SK-N-MC (cell line): Measurements from ENCODE around the gene HCAR2.
"Not testable (repeated sequence)": the region's sequence is repeated elsewhere in the genome, so short reads cannot be mapped to it uniquely, and the experiment has no call there.

Experiments used
- EZH2 ChIP-seq: fragments of 200-600 bp; sonication (generic); IDR thresholded peaks from one replicate; pipeline ENCODE4 v1.6.1; 2017; ENCODE audit warnings: antibody characterized with exemption
- FOXP2 ChIP-seq: optimal IDR thresholded peaks from 2 replicates; pipeline ENCODE3; 2011; ENCODE audit warnings: mild to moderate bottlenecking, moderate library complexity; ENCODE audit not compliant: insufficient read depth; ENCODE audit errors: extremely low read length, control extremely low read depth
- POLR2AphosphoS5 ChIP-seq: IDR thresholded peaks from 2 replicates; pipeline ENCODE4 v1.6.1; 2012; ENCODE audit warnings: mild to moderate bottlenecking, low read depth, low read length, borderline replicate concordance

DNA sequence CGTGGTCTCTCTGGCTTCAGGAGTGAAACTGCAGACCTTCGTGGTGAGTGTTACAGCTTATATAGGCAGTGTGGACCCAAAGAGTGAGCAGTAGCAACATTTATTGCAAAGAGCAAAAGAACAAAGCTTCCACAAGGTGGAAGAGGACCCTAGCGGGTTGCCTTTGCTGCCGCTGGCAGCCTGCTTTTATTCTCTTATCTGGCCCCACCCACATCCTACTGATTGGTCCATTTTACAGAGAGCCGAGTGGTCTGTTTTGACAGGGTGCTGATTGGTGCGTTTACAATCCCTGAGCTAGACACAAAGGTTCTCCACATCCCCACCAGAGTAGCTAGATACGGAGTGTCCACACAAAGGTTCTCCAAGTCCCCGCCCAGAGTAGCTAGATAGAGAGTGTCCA, 27.1 kb downstream of the HCAR2 start:
- TF ChIP-seq EZH2, POLR2AphosphoS5, FOXP2: not testable (repeated sequence)
